GM23338 (cell line): ENCODE measurements around the gene NCS1. TPM values are rescaled to one million over a fixed set of nuclear protein-coding genes. Genes with fewer than 3 reads are reported as not detected.

Source experiments
- ATAC-seq: fragments of 200-7000 bp; cut with Tn5 transposase; 3 replicates; pipeline ENCODE4 v1.9.1; 2020
- DNase-seq: peaks from one replicate; pipeline ENCODE4 v3.0.0-alpha.2; 2015; ENCODE audit warnings: low spot score
- H2AFZ ChIP-seq: fragments of 200-600 bp; sonication (generic); 2 replicates; pipeline ENCODE4 v1.8.0; 2016; ENCODE audit warnings: antibody characterized with exemption, mild to moderate bottlenecking, moderate library complexity
- H3F3A ChIP-seq: fragments of 200-600 bp; sonication (generic); replicated peaks from 2 replicates; pipeline ENCODE4 v1.8.0; 2017; ENCODE audit warnings: antibody characterized with exemption, mixed run types, low read depth
- H3K27ac ChIP-seq: fragments of 200-600 bp; sonication (generic); 2 replicates; pipeline ENCODE4 v1.6.1; 2016; ENCODE audit warnings: low read depth
- H3K27me3 ChIP-seq: fragments of 200-600 bp; sonication (generic); 2 replicates; pipeline ENCODE4 v1.8.0; 2016; ENCODE audit warnings: mild to moderate bottlenecking, mixed run types, moderate library complexity; ENCODE audit not compliant: insufficient read depth
- H3K36me3 ChIP-seq: fragments of 200-600 bp; sonication (generic); 2 replicates; pipeline ENCODE4 v1.8.0; 2016; ENCODE audit warnings: mild to moderate bottlenecking; ENCODE audit not compliant: insufficient read depth
- H3K4me1 ChIP-seq: fragments of 200-600 bp; sonication (generic); 2 replicates; pipeline ENCODE4 v1.8.0; 2016; ENCODE audit warnings: mild to moderate bottlenecking, moderate library complexity; ENCODE audit not compliant: insufficient read depth
- H3K4me2 ChIP-seq: fragments of 200-600 bp; sonication (generic); 2 replicates; pipeline ENCODE4 v1.7.1; 2017; ENCODE audit warnings: mixed run types
- H3K4me3 ChIP-seq: fragments of 200-600 bp; sonication (generic); 2 replicates; pipeline ENCODE4 v1.6.1; 2016; ENCODE audit warnings: mixed run types
- H3K79me2 ChIP-seq: fragments of 200-600 bp; sonication (generic); replicated peaks from 2 replicates; pipeline ENCODE4 v1.8.0; 2017; ENCODE audit warnings: mild to moderate bottlenecking; ENCODE audit not compliant: insufficient read depth
- H3K9me2 ChIP-seq: fragments of 200-600 bp; sonication (generic); 2 replicates; pipeline ENCODE4 v1.8.0; 2017; ENCODE audit not compliant: insufficient read depth
- H4K20me1 ChIP-seq: fragments of 200-600 bp; sonication (generic); replicated peaks from 2 replicates; pipeline ENCODE4 v1.8.0; 2017; ENCODE audit warnings: mild to moderate bottlenecking; ENCODE audit not compliant: insufficient read depth
- H3K27ac Mint-ChIP-seq: 2 replicates; pipeline ENCODE4 v1.8.0; 2020; ENCODE audit warnings: inconsistent platforms, mild to moderate bottlenecking, moderate library complexity, mixed read lengths
- H3K27me3 Mint-ChIP-seq: 3 replicates; pipeline ENCODE4 v1.8.0; 2022; ENCODE audit warnings: low read depth, mild to moderate bottlenecking, moderate library complexity, mixed read lengths, inconsistent platforms; ENCODE audit not compliant: insufficient read depth, poor library complexity
- H3K36me3 Mint-ChIP-seq: 3 replicates; pipeline ENCODE4 v1.8.0; 2021; ENCODE audit warnings: low read depth, mild to moderate bottlenecking, inconsistent platforms, moderate library complexity, mixed read lengths
- H3K4me1 Mint-ChIP-seq: 3 replicates; pipeline ENCODE4 v1.8.0; 2020; ENCODE audit warnings: mild to moderate bottlenecking, inconsistent platforms, mixed read lengths
- H3K4me3 Mint-ChIP-seq: 3 replicates; pipeline ENCODE4 v1.8.0; 2021; ENCODE audit warnings: moderate library complexity, mild to moderate bottlenecking, inconsistent platforms, mixed read lengths
- H3K9me3 Mint-ChIP-seq: 3 replicates; pipeline ENCODE4 v1.8.0; 2020; ENCODE audit warnings: moderate library complexity, mild to moderate bottlenecking, inconsistent platforms, mixed read lengths
- CTCF ChIP-seq, 2 experiments: fragments of 200-600 bp in 1 of 2; sonication (generic) in 1 of 2; conservative IDR thresholded peaks; 2 replicates each; pipeline versions ENCODE4 v1.5.1 to v1.6.1; 2016 to 2017; ENCODE audit warnings: antibody characterized with exemption in 2 of 2, low read depth in 2 of 2, mild to moderate bottlenecking in 2 of 2, moderate library complexity in 1 of 2
- ETS1 ChIP-seq: IDR thresholded peaks from 2 replicates; pipeline ENCODE4 v1.6.1; 2016; ENCODE audit warnings: antibody characterized with exemption
- EZH2phosphoT487 ChIP-seq: fragments of 200-600 bp; sonication (generic); IDR thresholded peaks from one replicate; pipeline ENCODE4 v1.8.1; 2018; ENCODE audit warnings: antibody characterized with exemption; ENCODE audit not compliant: unreplicated experiment
- JUNB ChIP-seq: IDR thresholded peaks from one replicate; pipeline ENCODE4 v1.6.1; 2016; ENCODE audit warnings: antibody characterized with exemption; ENCODE audit not compliant: unreplicated experiment
- STAT1 ChIP-seq: IDR thresholded peaks from one replicate; pipeline ENCODE4 v1.6.1; 2016; ENCODE audit warnings: antibody characterized with exemption; ENCODE audit not compliant: unreplicated experiment
- ZNF114 ChIP-seq: fragments of 250-450 bp; sonication (Bioruptor Pico); IDR thresholded peaks from 2 replicates; pipeline ENCODE4 v1.5.0; 2020; ENCODE audit warnings: mild to moderate bottlenecking, moderate library complexity
- ZNF331 ChIP-seq: fragments of 250-450 bp; sonication (Bioruptor Pico); IDR thresholded peaks from 2 replicates; pipeline ENCODE4 v1.5.0; 2020; ENCODE audit warnings: low read depth, mild to moderate bottlenecking, moderate library complexity
- ZNF462 ChIP-seq: fragments of 250-450 bp; sonication (Bioruptor Pico); IDR thresholded peaks from 2 replicates; pipeline ENCODE4 v1.5.0; 2020; ENCODE audit warnings: mild to moderate bottlenecking, moderate library complexity
- polyA plus RNA-seq: library from polyadenylated mRNA; unstranded; fragments of >200 nt; fragmentation: Nextera tagmentation; extraction: Ambion mirVana; gene quantifications from 2 replicates; pipeline ENCODE4 v1.2.1, GENCODE V29; 2016
- total RNA-seq: library from RNA; depleted of rRNA; stranded (reverse); fragments of >200 nt; shearing (Covaris generic); gene quantifications from 2 replicates; pipeline ENCODE4 v1.2.3, GENCODE V29; 2014

NCS1 gene
- total and polyA plus RNA-seq, 2 experiments from 2014 or later: 8.2 to 34.3 TPM

- Mint-ChIP-seq H3K27ac (no peak overlapping the region), H3K9me3 (no peaks in the 10 kb centered on the region), H3K27me3 (peaks cover 23% of the 10 kb centered on the region), H3K4me1 (peaks cover 33% of the 10 kb centered on the region), H3K36me3 (no peaks in the 10 kb centered on the region), H3K4me3 (no peak overlapping the region)
- Histone ChIP-seq H3K9me2 (no peaks in the 10 kb centered on the region), H3K27me3 (no peaks in the 10 kb centered on the region), H3K4me3 (no peak overlapping the region), H3K79me2 (peaks cover 70% of the 10 kb centered on the region), H3K36me3 (no peaks in the 10 kb centered on the region), H4K20me1 (peaks cover 7% of the 10 kb centered on the region; the same call in 1 of the 2 replicates), H3K4me1 (peaks cover 24% of the 10 kb centered on the region; the same call in 1 of the 2 replicates), H3K27ac (no peak overlapping the region), H2AFZ (no peak overlapping the region), H3K4me2 (no peak overlapping the region), H3F3A (no peaks in the 10 kb centered on the region)
- ATAC-seq (no peak), DNase-seq (no peak)
- TF ChIP-seq CTCF (conservative IDR thresholded peaks at IDR 0.05; ENCODE audit: low read depth in 2 of 2) (0 out of 4 replicates have a peak, but pooled peaks of 1 of the 2 experiments have one; percentile 5), ETS1 (no peak)
These were observed 10.2 kb downstream of the NCS1 start for GRCh38 chr9:130182381-130182909.

GRCh38 chr9:130183133-130183762, 11.0 kb downstream of the NCS1 start:
- H3K4me1 Mint-ChIP-seq: peaks cover 39% of the 10 kb centered on the region
- Histone ChIP-seq H3K9me2 (no peaks in the 10 kb centered on the region), H3K4me3 (no peak overlapping the region), H4K20me1 (peaks cover 5% of the 10 kb centered on the region; the same call in 1 of the 2 replicates), H3K27me3 (no peaks in the 10 kb centered on the region), H2AFZ (no peak overlapping the region), H3K4me2 (peak overlapping the region; percentile 71; the same call in 1 of the 2 replicates), H3K36me3 (no peaks in the 10 kb centered on the region), H3K79me2 (peaks cover 68% of the 10 kb centered on the region), H3K27ac (0 out of 2 replicates have a peak overlapping the region, but pooled peaks have one; percentile 26), H3K4me1 (peaks cover 24% of the 10 kb centered on the region; the same call in 1 of the 2 replicates), H3F3A (no peaks in the 10 kb centered on the region)
- ATAC-seq (peak; percentile 12), DNase-seq (peak; percentile 50)
- H3K27me3 Mint-ChIP-seq: peaks cover 20% of the 10 kb centered on the region
- no peak overlapping the region; the same call in 2 of the 3 replicates for H3K4me3 Mint-ChIP-seq
- no peaks in the 10 kb centered on the region; the same call in 2 of the 3 replicates for H3K9me3 Mint-ChIP-seq
- H3K27ac Mint-ChIP-seq: peak overlapping the region; percentile 83
- H3K36me3 Mint-ChIP-seq: no peaks in the 10 kb centered on the region
- no peak for TF ChIP-seq ETS1
- no peak for TF ChIP-seq EZH2phosphoT487
- TF ChIP-seq ZNF114 (CRISPR knock-in tag): no peak
- TF ChIP-seq STAT1: no peak
- TF ChIP-seq ZNF331 (CRISPR knock-in tag): no peak
- no peak for TF ChIP-seq JUNB
- TF ChIP-seq ZNF462: no peak
